ENCODE measurements around the gene ZNF236.

DNA sequence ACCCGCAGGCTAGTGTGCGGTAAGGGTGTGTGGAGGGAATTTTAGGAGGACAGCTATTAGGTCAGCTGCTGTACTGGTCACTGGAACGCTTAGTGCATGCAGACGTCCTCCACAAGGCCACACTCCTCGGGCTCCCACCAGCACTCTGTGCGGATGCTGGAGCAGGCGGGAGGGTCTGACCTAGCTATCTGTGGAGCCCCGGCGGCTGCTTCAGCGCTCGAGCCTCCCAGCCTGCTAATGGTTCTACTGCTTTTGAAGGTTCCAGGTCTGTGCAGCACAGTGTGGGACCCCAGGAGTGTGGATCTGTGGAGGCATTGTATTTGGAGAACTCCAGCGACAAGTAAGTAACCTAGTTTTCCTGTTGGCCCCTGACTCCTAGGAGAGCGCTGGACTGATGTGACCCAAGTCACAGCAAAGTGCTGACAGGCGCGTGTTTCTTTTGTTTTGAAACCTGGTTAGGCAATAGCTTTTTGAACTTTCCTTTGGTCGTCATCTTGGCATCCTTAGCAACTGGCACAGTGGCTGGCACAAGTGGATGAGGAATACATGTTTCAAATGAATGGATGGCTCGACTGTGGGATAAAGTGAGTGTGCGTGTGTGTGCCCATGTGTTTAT is 113.5 kb downstream of the ZNF236 start:
- TF ChIP-seq, protein P1, sequence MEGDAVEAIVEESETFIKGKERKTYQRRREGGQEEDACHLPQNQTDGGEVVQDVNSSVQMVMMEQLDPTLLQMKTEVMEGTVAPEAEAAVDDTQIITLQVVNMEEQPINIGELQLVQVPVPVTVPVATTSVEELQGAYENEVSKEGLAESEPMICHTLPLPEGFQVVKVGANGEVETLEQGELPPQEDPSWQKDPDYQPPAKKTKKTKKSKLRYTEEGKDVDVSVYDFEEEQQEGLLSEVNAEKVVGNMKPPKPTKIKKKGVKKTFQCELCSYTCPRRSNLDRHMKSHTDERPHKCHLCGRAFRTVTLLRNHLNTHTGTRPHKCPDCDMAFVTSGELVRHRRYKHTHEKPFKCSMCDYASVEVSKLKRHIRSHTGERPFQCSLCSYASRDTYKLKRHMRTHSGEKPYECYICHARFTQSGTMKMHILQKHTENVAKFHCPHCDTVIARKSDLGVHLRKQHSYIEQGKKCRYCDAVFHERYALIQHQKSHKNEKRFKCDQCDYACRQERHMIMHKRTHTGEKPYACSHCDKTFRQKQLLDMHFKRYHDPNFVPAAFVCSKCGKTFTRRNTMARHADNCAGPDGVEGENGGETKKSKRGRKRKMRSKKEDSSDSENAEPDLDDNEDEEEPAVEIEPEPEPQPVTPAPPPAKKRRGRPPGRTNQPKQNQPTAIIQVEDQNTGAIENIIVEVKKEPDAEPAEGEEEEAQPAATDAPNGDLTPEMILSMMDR (IDR thresholded peaks at IDR 0.05): no peak
- TF ChIP-seq POLR2A (IDR thresholded peaks at IDR 0.05): no peak
